ENCODE data around the gene KRTAP9-8.
A peak's percentile ranks its signal among the peaks of the same experiment; 100 is the strongest.

The KRTAP9-8 gene

DNA sequence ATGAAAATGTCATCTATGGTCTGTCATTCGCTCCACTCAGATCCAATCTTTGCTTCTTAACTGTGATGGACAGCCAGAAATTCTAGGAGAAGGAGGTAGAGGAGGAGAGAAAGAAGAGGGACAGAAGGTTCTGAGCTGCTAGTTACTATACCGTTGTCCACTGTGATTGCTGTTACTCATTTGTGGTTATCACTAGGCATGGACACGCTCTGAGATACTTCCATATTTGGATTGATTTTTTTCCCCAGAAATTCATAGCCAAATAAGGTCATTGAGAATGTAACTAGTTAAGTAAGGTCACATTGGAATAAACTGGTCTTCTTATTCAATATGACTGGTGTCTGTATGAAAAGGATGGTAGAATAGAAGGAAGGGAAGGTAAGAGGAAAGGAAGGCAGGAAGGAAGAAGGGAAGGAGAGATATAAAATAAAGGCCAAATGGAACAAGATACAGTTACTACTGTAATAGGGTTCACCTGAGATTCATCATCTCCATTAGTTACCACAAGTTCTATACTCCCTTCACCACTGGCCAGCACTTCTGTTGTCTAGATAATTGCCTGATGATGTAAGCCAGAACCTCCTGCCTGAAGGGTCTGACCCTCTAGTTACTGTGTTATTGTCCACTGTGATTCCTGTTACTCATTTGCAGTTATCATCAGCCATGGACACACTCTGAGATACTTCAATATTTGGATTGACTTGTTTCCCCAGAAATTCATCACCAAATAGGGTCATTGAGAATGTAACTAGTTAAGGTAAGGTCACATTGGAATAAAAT, 40.6 kb downstream of the KRTAP9-8 start:
- H3K4me1 ChIP-seq (ENCODE audit: control insufficient read depth in 1 of 2, insufficient read depth in 2 of 2, low read length in 2 of 2): peaks cover under 1 to 4% of the 10 kb centered on the region in 2 experiments
- H3K79me1 ChIP-seq (ENCODE audit: low read length): peaks cover under 1% of the 10 kb centered on the region
- no CpG with 5 or more reads among the region's 3 CpGs for WGBS (ENCODE audit: extremely low coverage, insufficient coverage, insufficient read length)
- no peak overlapping the region for H4K8ac ChIP-seq (ENCODE audit: low read depth, low read length)
- no peak overlapping the region for H2BK12ac ChIP-seq (ENCODE audit: low read length)
- H2AFZ ChIP-seq (ENCODE audit: insufficient read depth, low read length, poor library complexity): no peak overlapping the region
- no peaks in the 10 kb centered on the region for H3K9me3 ChIP-seq (ENCODE audit: insufficient read depth, low read depth, low read length)
- H2BK5ac ChIP-seq (ENCODE audit: low read depth, low read length, poor library complexity): no peak overlapping the region
- H3K4me3 ChIP-seq (ENCODE audit: low read depth, low read length): no peak overlapping the region
- H3K27ac ChIP-seq (ENCODE audit: low read depth, low read length): no peak overlapping the region
- H3K23ac ChIP-seq (ENCODE audit: low read length): no peak overlapping the region
- H3K18ac ChIP-seq (ENCODE audit: low read length): no peak overlapping the region
- H2AK5ac ChIP-seq (ENCODE audit: low read length): no peak overlapping the region
- H3K14ac ChIP-seq (ENCODE audit: low read length): no peak overlapping the region
- H3K79me2 ChIP-seq (ENCODE audit: control insufficient read depth, insufficient read depth, low read length, poor library complexity): no peaks in the 10 kb centered on the region
- H4K12ac ChIP-seq (ENCODE audit: low read depth, low read length): no peak overlapping the region
- no peaks in the 10 kb centered on the region for H3K36me3 ChIP-seq (ENCODE audit: control insufficient read depth in 1 of 2, insufficient read depth in 2 of 2, low read length in 2 of 2)
- no peak overlapping the region for H2BK120ac ChIP-seq (ENCODE audit: insufficient read depth, low read length, poor library complexity)
- no peaks in the 10 kb centered on the region for H3K27me3 ChIP-seq (ENCODE audit: insufficient read depth, low read length)
- no peak overlapping the region for H3K4ac ChIP-seq (ENCODE audit: low read depth, low read length)
- H4K91ac ChIP-seq (ENCODE audit: low read depth, low read length): no peak overlapping the region
- H3K4me2 ChIP-seq (ENCODE audit: low read length): no peak overlapping the region
- DNase-seq: peak in 1 of 2 donors; percentile 0
- no peak overlapping the region for H3K9ac ChIP-seq (ENCODE audit: low read length)

GRCh38 chr17:41284043-41284442, 46.2 kb downstream of the KRTAP9-8 start:
- Histone ChIP-seq H3K4me3 (ENCODE audit: low read depth, low read length) (no peak overlapping the region), H4K12ac (ENCODE audit: low read depth, low read length) (no peak overlapping the region), H3K27ac (ENCODE audit: low read depth, low read length) (peak overlapping the region; percentile 67), H2BK5ac (ENCODE audit: low read depth, low read length, poor library complexity) (no peak overlapping the region), H2AFZ (ENCODE audit: insufficient read depth, low read length, poor library complexity) (no peak overlapping the region), H3K36me3 (ENCODE audit: control insufficient read depth in 1 of 2, insufficient read depth in 2 of 2, low read length in 2 of 2) (no peaks in the 10 kb centered on the region), H3K4me1 (ENCODE audit: control insufficient read depth in 1 of 2, insufficient read depth in 2 of 2, low read length in 2 of 2) (peaks cover 3% of the 10 kb centered on the region in 2 experiments), H4K8ac (ENCODE audit: low read depth, low read length) (no peak overlapping the region), H3K14ac (ENCODE audit: low read length) (no peak overlapping the region), H3K27me3 (ENCODE audit: insufficient read depth, low read length) (no peaks in the 10 kb centered on the region), H3K4ac (ENCODE audit: low read depth, low read length) (no peak overlapping the region), H3K18ac (ENCODE audit: low read length) (no peak overlapping the region), H3K4me2 (ENCODE audit: low read length) (no peak overlapping the region), H3K79me2 (ENCODE audit: control insufficient read depth, insufficient read depth, low read length, poor library complexity) (no peaks in the 10 kb centered on the region), H3K23ac (ENCODE audit: low read length) (no peak overlapping the region), H3K9me3 (ENCODE audit: insufficient read depth, low read depth, low read length) (no peaks in the 10 kb centered on the region), H3K9ac (ENCODE audit: low read length) (no peak overlapping the region), H2BK120ac (ENCODE audit: insufficient read depth, low read length, poor library complexity) (no peak overlapping the region), H4K91ac (ENCODE audit: low read depth, low read length) (no peak overlapping the region), H2BK12ac (ENCODE audit: low read length) (no peak overlapping the region), H3K79me1 (ENCODE audit: low read length) (peaks cover 6% of the 10 kb centered on the region), H2AK5ac (ENCODE audit: low read length) (no peak overlapping the region)
- peak in 1 of 2 donors; percentile 0 for DNase-seq
- WGBS (ENCODE audit: extremely low coverage, insufficient coverage, insufficient read length): no CpG with 5 or more reads among the region's 3 CpGs

- H2BK120ac ChIP-seq (ENCODE audit: insufficient read depth, low read length, poor library complexity): no peak overlapping the region
- no peak overlapping the region for H3K4me2 ChIP-seq (ENCODE audit: low read length)
- no peak overlapping the region for H2AK5ac ChIP-seq (ENCODE audit: low read length)
- H3K27me3 ChIP-seq (ENCODE audit: insufficient read depth, low read length): no peaks in the 10 kb centered on the region
- H3K9ac ChIP-seq (ENCODE audit: low read length): no peak overlapping the region
- DNase-seq: peak in 1 of 2 donors; percentile 0
- no peak overlapping the region for H3K27ac ChIP-seq (ENCODE audit: low read depth, low read length)
- no peak overlapping the region for H3K23ac ChIP-seq (ENCODE audit: low read length)
- no peak overlapping the region for H3K4ac ChIP-seq (ENCODE audit: low read depth, low read length)
- H3K36me3 ChIP-seq (ENCODE audit: control insufficient read depth in 1 of 2, insufficient read depth in 2 of 2, low read length in 2 of 2): no peaks in the 10 kb centered on the region
- H3K14ac ChIP-seq (ENCODE audit: low read length): no peak overlapping the region
- no peak overlapping the region for H4K91ac ChIP-seq (ENCODE audit: low read depth, low read length)
- H4K12ac ChIP-seq (ENCODE audit: low read depth, low read length): no peak overlapping the region
- no peak overlapping the region for H3K18ac ChIP-seq (ENCODE audit: low read length)
- H4K8ac ChIP-seq (ENCODE audit: low read depth, low read length): no peak overlapping the region
- no peak overlapping the region for H2BK12ac ChIP-seq (ENCODE audit: low read length)
- no peak overlapping the region for H3K4me3 ChIP-seq (ENCODE audit: low read depth, low read length)
- peaks cover 6% of the 10 kb centered on the region for H3K79me1 ChIP-seq (ENCODE audit: low read length)
- no peaks in the 10 kb centered on the region for H3K79me2 ChIP-seq (ENCODE audit: control insufficient read depth, insufficient read depth, low read length, poor library complexity)
- H2BK5ac ChIP-seq (ENCODE audit: low read depth, low read length, poor library complexity): no peak overlapping the region
- no peaks in the 10 kb centered on the region for H3K9me3 ChIP-seq (ENCODE audit: insufficient read depth, low read depth, low read length)
- no CpG with 5 or more reads among the region's 2 CpGs for whole genome bisulfite sequencing (ENCODE audit: extremely low coverage, insufficient coverage, insufficient read length)
- H3K4me1 ChIP-seq (ENCODE audit: control insufficient read depth in 1 of 2, insufficient read depth in 2 of 2, low read length in 2 of 2): peaks cover 3% of the 10 kb centered on the region in 2 experiments
- no peak overlapping the region for H2AFZ ChIP-seq (ENCODE audit: insufficient read depth, low read length, poor library complexity)
Measured at GRCh38 chr17:41284546-41284945, 46.7 kb downstream of the KRTAP9-8 start.

- Histone ChIP-seq H3K79me1 (ENCODE audit: low read length) (peaks cover 6% of the 10 kb centered on the region), H3K79me2 (ENCODE audit: control insufficient read depth, insufficient read depth, low read length, poor library complexity) (no peaks in the 10 kb centered on the region), H2BK5ac (ENCODE audit: low read depth, low read length, poor library complexity) (no peak overlapping the region), H3K9me3 (ENCODE audit: insufficient read depth, low read depth, low read length) (no peaks in the 10 kb centered on the region), H2BK12ac (ENCODE audit: low read length) (no peak overlapping the region), H4K91ac (ENCODE audit: low read depth, low read length) (no peak overlapping the region), H3K4me1 (ENCODE audit: control insufficient read depth in 1 of 2, insufficient read depth in 2 of 2, low read length in 2 of 2) (peaks cover 3% of the 10 kb centered on the region in 2 experiments), H3K27me3 (ENCODE audit: insufficient read depth, low read length) (no peaks in the 10 kb centered on the region), H3K14ac (ENCODE audit: low read length) (no peak overlapping the region), H4K8ac (ENCODE audit: low read depth, low read length) (no peak overlapping the region), H3K23ac (ENCODE audit: low read length) (no peak overlapping the region), H2AK5ac (ENCODE audit: low read length) (no peak overlapping the region), H3K4ac (ENCODE audit: low read depth, low read length) (no peak overlapping the region), H3K36me3 (ENCODE audit: control insufficient read depth in 1 of 2, insufficient read depth in 2 of 2, low read length in 2 of 2) (no peaks in the 10 kb centered on the region), H4K12ac (ENCODE audit: low read depth, low read length) (no peak overlapping the region), H2BK120ac (ENCODE audit: insufficient read depth, low read length, poor library complexity) (no peak overlapping the region), H3K9ac (ENCODE audit: low read length) (no peak overlapping the region), H3K18ac (ENCODE audit: low read length) (no peak overlapping the region), H3K4me3 (ENCODE audit: low read depth, low read length) (no peak overlapping the region), H2AFZ (ENCODE audit: insufficient read depth, low read length, poor library complexity) (no peak overlapping the region), H3K4me2 (ENCODE audit: low read length) (no peak overlapping the region), H3K27ac (ENCODE audit: low read depth, low read length) (no peak overlapping the region)
- no peak for DNase-seq
- WGBS (ENCODE audit: extremely low coverage, insufficient coverage, insufficient read length): no CpG with 5 or more reads among the region's 3 CpGs
Measured at GRCh38 chr17:41287050-41287449, 49.3 kb downstream of the KRTAP9-8 start.

All from trophoblast cell (in vitro differentiated cells and primary cell).